Gastroesophageal sphincter (tissue), 4 donors: ENCODE data around the gene PCDH9. TPM values are rescaled to one million over a fixed set of nuclear protein-coding genes. Genes with fewer than 3 reads are reported as not detected.
"Not testable (repeated sequence)": the region's sequence is repeated elsewhere in the genome, so short reads cannot be mapped to it uniquely, and the experiment has no call there.

ENCODE experiments used
- ATAC-seq: fragments of 150-250 bp; one replicate; pipeline ENCODE4 v1.9.1; 2016; ENCODE audit warnings: mild to moderate bottlenecking, moderate library complexity
- H3K27ac ChIP-seq, 4 donors: fragments of 200-600 bp; sonication (generic) in 3 of 4; 1 replicate in 3 of 4; 2 replicates in 1 of 4; pipeline ENCODE4 v1.5.1; 2016 to 2019
- H3K27me3 ChIP-seq: fragments of 200-600 bp; sonication (generic); one replicate; pipeline ENCODE4 v1.5.1; 2019
- H3K36me3 ChIP-seq, 2 donors: fragments of 200-600 bp; sonication (generic); one replicate each; pipeline ENCODE4 v1.5.1; 2019; ENCODE audit warnings: control low read depth in 1 of 2
- H3K4me1 ChIP-seq, 3 donors: fragments of 200-600 bp; sonication (generic); 1 replicate in 2 of 3; 2 replicates in 1 of 3; pipeline ENCODE4 v1.5.1; 2016 to 2019; ENCODE audit warnings: control low read depth in 2 of 3
- H3K4me3 ChIP-seq, 2 donors: fragments of 200-600 bp; sonication (generic); one replicate each; pipeline ENCODE4 v1.5.1; 2019; ENCODE audit warnings: mild to moderate bottlenecking in 1 of 2, moderate library complexity in 1 of 2
- H3K9me3 ChIP-seq, 3 donors: fragments of 200-600 bp; sonication (generic); one replicate each; pipeline ENCODE4 v1.5.1; 2017 to 2019; ENCODE audit warnings: control low read depth in 2 of 3
- EP300 ChIP-seq: sonication (generic); formaldehyde crosslinking; IDR thresholded peaks from one replicate; pipeline ENCODE4 v1.6.1; 2017; ENCODE audit warnings: antibody characterized with exemption, mild to moderate bottlenecking
- POLR2A ChIP-seq, 2 donors: fragments of 450-650 bp; IDR thresholded peaks; one replicate each; pipeline ENCODE4 v1.6.1; 2017; ENCODE audit warnings: antibody characterized with exemption in 2 of 2, mild to moderate bottlenecking in 2 of 2, moderate library complexity in 1 of 2
- POLR2AphosphoS5 ChIP-seq: sonication (generic); formaldehyde crosslinking; IDR thresholded peaks from one replicate; pipeline ENCODE4 v1.6.1; 2017; ENCODE audit warnings: antibody characterized with exemption
- WGBS, 2 donors: methylation state at CpG; one replicate each; pipeline ENCODE4 v1.1.5; 2018; ENCODE audit warnings: low coverage in 1 of 2; 5-methylcytosine and 5-hydroxymethylcytosine counted together
- total RNA-seq, 4 donors: library from RNA; depleted of rRNA; stranded (reverse); fragments of >200 nt; gene quantifications; one replicate each; pipeline ENCODE4 v1.1.0, GENCODE V29; 2016
- TF ChIP-seq, protein P1 (sequence below), 4 experiments: fragments of 200-600 bp in 2 of 4; fragments of 450-650 bp in 2 of 4; sonication (generic) in 1 of 4; IDR thresholded peaks; one replicate each; pipeline ENCODE4 v1.5.1; 2017 to 2019; ENCODE audit warnings: antibody characterized with exemption in 4 of 4, mild to moderate bottlenecking in 2 of 4, moderate library complexity in 2 of 4

The PCDH9 gene
- total RNA-seq, 4 donors from 2014 or later = 52.9 to 141 (median 56.5) TPM

DNA sequence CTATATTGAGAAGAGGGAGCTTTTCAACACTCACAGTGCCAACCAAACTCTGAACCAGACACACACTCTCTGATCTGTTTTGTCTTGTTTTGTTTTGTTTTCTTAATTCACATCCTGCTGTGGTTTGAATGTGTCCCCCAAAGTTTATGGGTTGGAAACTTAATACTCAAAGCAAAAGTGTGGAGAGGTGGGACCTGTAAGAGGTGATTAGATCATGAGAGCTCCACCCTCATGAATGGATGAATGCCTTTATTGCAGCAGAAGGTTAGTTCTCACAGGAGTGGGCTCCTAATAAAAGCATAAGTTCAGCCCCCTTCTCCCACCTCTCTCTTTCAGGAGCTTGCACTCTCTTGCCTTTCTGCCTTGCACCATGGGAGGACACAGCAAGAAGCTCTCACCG, 957.1 kb downstream of the PCDH9 start:
- TF ChIP-seq POLR2A (IDR thresholded peaks at IDR 0.05) (no peak), EP300 (no peak), POLR2AphosphoS5 (no peak)
- TF ChIP-seq, protein P1, sequence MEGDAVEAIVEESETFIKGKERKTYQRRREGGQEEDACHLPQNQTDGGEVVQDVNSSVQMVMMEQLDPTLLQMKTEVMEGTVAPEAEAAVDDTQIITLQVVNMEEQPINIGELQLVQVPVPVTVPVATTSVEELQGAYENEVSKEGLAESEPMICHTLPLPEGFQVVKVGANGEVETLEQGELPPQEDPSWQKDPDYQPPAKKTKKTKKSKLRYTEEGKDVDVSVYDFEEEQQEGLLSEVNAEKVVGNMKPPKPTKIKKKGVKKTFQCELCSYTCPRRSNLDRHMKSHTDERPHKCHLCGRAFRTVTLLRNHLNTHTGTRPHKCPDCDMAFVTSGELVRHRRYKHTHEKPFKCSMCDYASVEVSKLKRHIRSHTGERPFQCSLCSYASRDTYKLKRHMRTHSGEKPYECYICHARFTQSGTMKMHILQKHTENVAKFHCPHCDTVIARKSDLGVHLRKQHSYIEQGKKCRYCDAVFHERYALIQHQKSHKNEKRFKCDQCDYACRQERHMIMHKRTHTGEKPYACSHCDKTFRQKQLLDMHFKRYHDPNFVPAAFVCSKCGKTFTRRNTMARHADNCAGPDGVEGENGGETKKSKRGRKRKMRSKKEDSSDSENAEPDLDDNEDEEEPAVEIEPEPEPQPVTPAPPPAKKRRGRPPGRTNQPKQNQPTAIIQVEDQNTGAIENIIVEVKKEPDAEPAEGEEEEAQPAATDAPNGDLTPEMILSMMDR (IDR thresholded peaks at IDR 0.05) = no peak
- Histone ChIP-seq H3K27ac (no peak overlapping the region), H3K27me3 (no peaks in the 10 kb centered on the region), H3K36me3 (no peaks in the 10 kb centered on the region), H3K4me3 (no peak overlapping the region), H3K9me3 (peaks cover 0 to 11% (median 0%) of the 10 kb centered on the region in 3 donors), H3K4me1 (no peaks in the 10 kb centered on the region)
- 100% methylated on average over 1 of the region's 1 CpG for WGBS, 2 donors
- ATAC-seq = no peak

DNA sequence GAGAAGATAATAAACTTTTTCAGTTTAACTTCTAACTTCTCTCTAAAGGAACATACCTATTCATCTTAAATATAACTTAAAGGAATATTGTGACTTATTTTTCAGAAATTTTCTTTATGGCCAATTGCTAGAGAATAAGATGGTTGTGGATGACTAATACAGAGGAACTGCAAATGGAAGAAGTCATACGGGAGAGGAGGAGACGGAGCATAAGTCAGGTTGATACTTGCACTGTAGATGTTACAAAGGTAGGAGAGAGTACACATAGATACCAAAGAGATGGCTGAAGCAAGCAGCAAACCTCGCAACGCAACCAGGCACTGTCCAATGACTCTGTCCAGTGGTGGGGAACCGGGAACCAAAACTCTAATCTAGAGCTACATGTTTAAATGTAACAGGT, 963.4 kb downstream of the PCDH9 start:
- H3K36me3 ChIP-seq = no peaks in the 10 kb centered on the region
- H3K4me3 ChIP-seq = no peak overlapping the region
- no peaks in the 10 kb centered on the region for H3K9me3 ChIP-seq
- H3K27ac ChIP-seq = no peak overlapping the region
- TF ChIP-seq, protein P1 (IDR thresholded peaks at IDR 0.05) = no peak
- TF ChIP-seq POLR2AphosphoS5 = no peak
- TF ChIP-seq EP300 = no peak
- no peak for TF ChIP-seq POLR2A (IDR thresholded peaks at IDR 0.05)
- ATAC-seq = no peak
- H3K27me3 ChIP-seq = no peaks in the 10 kb centered on the region
- 92 to 94% methylated on average over 5 of the region's 5 CpGs for WGBS, 2 donors
- H3K4me1 ChIP-seq = no peaks in the 10 kb centered on the region

- no peak overlapping the region for H3K27ac ChIP-seq
- TF ChIP-seq POLR2A (IDR thresholded peaks at IDR 0.05) = no peak
- no peak for TF ChIP-seq EP300
- no peak for TF ChIP-seq POLR2AphosphoS5
- TF ChIP-seq, protein P1 (IDR thresholded peaks at IDR 0.05) = no peak
- no peak overlapping the region for H3K4me3 ChIP-seq
- H3K36me3 ChIP-seq = no peaks in the 10 kb centered on the region
- WGBS, 2 donors = 94 to 100% methylated on average over 1 of the region's 1 CpG
- H3K4me1 ChIP-seq = no peaks in the 10 kb centered on the region
- H3K9me3 ChIP-seq = no peaks in the 10 kb centered on the region
- H3K27me3 ChIP-seq = no peaks in the 10 kb centered on the region
- ATAC-seq = no peak
Measured at GRCh38 chr13:66266348-66266747, 963.8 kb downstream of the PCDH9 start.

DNA sequence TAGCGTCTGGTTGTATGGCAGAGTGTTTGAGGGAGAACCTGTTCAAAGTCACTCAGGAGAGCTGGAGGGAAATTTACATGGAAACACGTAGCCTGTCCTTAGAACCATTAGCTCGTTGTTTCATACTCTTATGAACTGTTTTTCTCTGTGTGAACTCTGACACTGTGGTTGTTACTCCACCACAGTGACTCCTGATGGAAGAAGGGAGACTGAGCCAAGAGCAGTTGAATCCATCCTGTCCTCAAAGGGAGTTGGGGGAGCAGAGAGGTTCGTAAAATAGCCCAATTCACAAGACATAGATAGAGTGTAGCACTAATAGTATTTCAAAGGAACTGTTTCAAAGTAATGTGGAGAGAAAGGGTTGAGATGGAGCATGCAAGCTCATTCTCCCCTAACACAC, 964.8 kb downstream of the PCDH9 start:
- no peak for ATAC-seq
- H3K27me3 ChIP-seq = no peaks in the 10 kb centered on the region
- 80 to 84% methylated on average over 2 to 4 of the region's 4 CpGs for WGBS, 2 donors

DNA sequence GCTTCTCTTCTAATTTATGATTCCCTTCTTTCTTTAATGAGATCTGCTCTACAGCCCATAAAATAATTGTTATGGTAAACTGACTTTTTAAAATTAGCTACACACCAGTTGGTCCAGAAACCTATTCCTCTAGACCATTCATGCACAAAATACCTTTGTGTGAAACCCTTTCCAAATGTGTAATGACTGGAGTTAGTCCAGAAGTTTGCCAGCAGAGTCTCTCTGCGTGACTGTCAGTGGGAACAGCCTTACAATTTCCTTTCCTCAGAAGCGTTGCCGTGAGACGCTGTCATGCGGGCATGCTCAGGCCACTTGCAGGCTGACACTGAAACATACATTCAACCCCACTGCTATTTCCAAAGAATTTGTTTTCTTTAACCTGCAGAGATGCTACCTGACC, 965.2 kb downstream of the PCDH9 start:
- TF ChIP-seq EP300 = no peak
- no peaks in the 10 kb centered on the region for H3K36me3 ChIP-seq

More for the DNA sequence above, 964.8 kb downstream of the PCDH9 start:
- H3K4me3 ChIP-seq = no peak overlapping the region
- H3K36me3 ChIP-seq = no peaks in the 10 kb centered on the region
- H3K27ac ChIP-seq = no peak overlapping the region
- no peak for TF ChIP-seq POLR2AphosphoS5
- no peak for TF ChIP-seq POLR2A (IDR thresholded peaks at IDR 0.05)
- TF ChIP-seq EP300 = no peak
- TF ChIP-seq, protein P1 (IDR thresholded peaks at IDR 0.05) = no peak
- no peaks in the 10 kb centered on the region for H3K9me3 ChIP-seq
- no peaks in the 10 kb centered on the region for H3K4me1 ChIP-seq

DNA sequence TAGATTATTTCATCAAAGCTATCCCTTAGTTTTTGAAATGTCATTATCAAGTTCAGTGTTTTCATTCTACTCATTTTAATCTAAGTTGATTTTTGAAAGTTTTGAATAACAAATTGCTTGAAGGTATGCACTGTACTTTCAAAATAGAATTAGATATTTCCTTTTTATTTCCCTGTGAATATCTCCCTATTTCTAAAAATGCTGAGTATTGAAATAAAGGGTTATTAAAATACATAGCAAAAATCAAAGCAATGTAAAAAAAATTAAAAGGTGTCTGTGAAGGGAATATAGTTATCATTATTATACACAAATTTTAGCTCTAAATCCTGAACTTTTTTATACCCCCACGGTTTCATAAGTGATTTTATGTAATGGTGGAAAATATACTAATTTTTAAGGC, 967.8 kb downstream of the PCDH9 start:
- no peaks in the 10 kb centered on the region for H3K9me3 ChIP-seq
- no peaks in the 10 kb centered on the region for H3K36me3 ChIP-seq
- H3K4me3 ChIP-seq = no peak overlapping the region
- TF ChIP-seq EP300 (no peak), POLR2AphosphoS5 (no peak), POLR2A (IDR thresholded peaks at IDR 0.05) (no peak)
- TF ChIP-seq, protein P1 (IDR thresholded peaks at IDR 0.05) = no peak
- H3K27me3 ChIP-seq = no peaks in the 10 kb centered on the region
- H3K4me1 ChIP-seq = no peaks in the 10 kb centered on the region
- H3K27ac ChIP-seq = no peak overlapping the region
- ATAC-seq = no peak
- WGBS, 2 donors = 86 to 90% methylated on average over 1 of the region's 1 CpG

More for the DNA sequence above, 965.2 kb downstream of the PCDH9 start:
- Histone ChIP-seq H3K4me3 (no peak overlapping the region), H3K4me1 (no peaks in the 10 kb centered on the region), H3K27ac (no peak overlapping the region), H3K27me3 (no peaks in the 10 kb centered on the region), H3K9me3 (no peaks in the 10 kb centered on the region)
- ATAC-seq = no peak
- WGBS, 2 donors = 69 to 86% methylated on average over 1 to 5 of the region's 5 CpGs

DNA sequence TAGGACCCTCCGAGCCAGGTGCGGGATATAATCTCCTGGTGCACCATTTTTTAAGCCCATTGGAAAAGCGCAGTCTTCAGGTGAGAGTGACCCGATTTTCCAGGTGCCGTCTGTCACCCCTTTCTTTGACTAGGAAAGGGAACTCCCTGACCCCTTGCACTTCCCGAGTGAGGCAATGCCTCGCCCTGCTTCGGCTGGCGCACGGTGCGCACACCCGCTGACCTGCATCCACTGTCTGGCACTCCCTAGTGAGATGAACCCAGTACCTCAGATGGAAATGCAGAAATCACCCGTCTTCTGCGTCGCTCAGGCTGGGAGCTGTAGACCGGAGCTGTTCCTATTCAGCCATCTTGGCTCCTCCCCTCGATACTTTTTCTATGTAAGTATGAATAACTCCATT, 970.7 kb downstream of the PCDH9 start:
- H3K4me1 ChIP-seq, ATAC-seq, H3K27ac ChIP-seq, H3K27me3 ChIP-seq, H3K9me3 ChIP-seq, H3K4me3 ChIP-seq, H3K36me3 ChIP-seq: not testable (repeated sequence)
- 100% methylated on average over 1 to 9 of the region's 17 CpGs for WGBS, 2 donors
